ENCODE results near the gene RCCD1. TPM values are rescaled to one million over a fixed set of nuclear protein-coding genes. Genes with fewer than 3 reads are reported as not detected.

RCCD1 gene
- total and polyA plus RNA-seq, 9 of the 15 experiments (the other 6 are each of a cell fraction or from before 2014, with no cell fraction given) = 11.1 to 51.4 (median 24.7) TPM

DNA sequence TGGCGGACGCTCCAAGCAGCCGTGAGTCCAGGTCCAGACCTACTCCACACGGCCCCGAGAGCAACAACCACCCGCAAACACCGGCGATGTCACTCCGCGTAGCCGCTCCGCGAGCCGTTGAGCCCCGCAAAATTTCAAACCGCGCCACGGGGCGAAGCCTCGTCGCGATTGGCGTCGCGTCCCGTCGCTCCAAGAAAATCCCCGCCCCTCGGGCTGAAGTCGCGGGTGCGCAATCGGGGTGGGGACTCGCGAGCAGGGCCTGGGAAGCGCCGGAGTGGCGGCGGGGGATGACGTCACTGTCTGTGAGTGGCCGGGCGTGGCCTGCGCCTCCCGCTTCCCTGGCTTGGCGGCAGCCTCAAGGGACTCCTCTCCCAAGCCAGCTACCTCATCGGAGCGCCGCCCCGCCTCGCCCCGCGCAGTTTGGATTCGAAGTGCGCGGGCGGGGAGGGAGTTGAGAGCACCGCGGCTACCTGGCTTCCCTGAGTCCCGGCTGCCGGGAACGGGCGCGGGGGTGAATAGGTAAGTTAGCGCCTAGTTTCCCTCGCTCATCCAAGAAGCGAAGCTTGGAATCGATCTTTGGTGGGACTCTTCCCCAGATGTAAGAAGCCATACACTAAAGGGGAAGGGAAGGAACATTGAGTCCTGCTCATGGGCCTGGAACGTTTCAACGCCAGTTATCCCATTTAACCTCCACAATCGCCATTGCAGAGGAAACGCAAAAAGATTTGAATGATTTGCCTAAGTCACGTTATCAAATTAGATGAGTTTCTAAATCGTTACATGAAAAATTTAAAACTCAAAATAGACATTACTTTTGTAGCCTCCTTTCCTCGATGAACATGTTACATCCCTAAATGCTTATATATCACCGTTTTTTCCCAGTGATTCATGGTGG, 40.0 kb downstream of the RCCD1 start, which contains the start of gene PRC1 (continued):
- TF ChIP-seq, protein P1, sequence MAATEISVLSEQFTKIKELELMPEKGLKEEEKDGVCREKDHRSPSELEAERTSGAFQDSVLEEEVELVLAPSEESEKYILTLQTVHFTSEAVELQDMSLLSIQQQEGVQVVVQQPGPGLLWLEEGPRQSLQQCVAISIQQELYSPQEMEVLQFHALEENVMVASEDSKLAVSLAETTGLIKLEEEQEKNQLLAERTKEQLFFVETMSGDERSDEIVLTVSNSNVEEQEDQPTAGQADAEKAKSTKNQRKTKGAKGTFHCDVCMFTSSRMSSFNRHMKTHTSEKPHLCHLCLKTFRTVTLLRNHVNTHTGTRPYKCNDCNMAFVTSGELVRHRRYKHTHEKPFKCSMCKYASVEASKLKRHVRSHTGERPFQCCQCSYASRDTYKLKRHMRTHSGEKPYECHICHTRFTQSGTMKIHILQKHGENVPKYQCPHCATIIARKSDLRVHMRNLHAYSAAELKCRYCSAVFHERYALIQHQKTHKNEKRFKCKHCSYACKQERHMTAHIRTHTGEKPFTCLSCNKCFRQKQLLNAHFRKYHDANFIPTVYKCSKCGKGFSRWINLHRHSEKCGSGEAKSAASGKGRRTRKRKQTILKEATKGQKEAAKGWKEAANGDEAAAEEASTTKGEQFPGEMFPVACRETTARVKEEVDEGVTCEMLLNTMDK (IDR thresholded peaks at IDR 0.05; ENCODE audit: borderline replicate concordance, insufficient read depth, low read depth, low read length, poor library complexity, severe bottlenecking) = no peak
- TF ChIP-seq ZNF740 (CRISPR knock-in tag; IDR thresholded peaks at IDR 0.05) (peak; percentile 59; the same call in 1 of the 2 replicates), ZNF740 (tag; IDR thresholded peaks at IDR 0.05) (no peak), KLF10 (CRISPR knock-in tag; IDR thresholded peaks at IDR 0.05) (no peak), NR2F6 (CRISPR knock-in tag; IDR thresholded peaks at IDR 0.05) (no peak), ZNF41 (CRISPR knock-in tag; conservative IDR thresholded peaks at IDR 0.05) (no peak), PCBP2 (IDR thresholded peaks at IDR 0.05; ENCODE audit: low read depth, low read length, poor library complexity, severe bottlenecking) (no peak), PHTF2 (CRISPR knock-in tag; IDR thresholded peaks at IDR 0.05) (no peak), DPF2 (IDR thresholded peaks at IDR 0.05) (0 out of 2 replicates have a peak, but pooled peaks have one; percentile 40), ZKSCAN8 (CRISPR knock-in tag; IDR thresholded peaks at IDR 0.05) (no peak), ZBTB43 (CRISPR knock-in tag; IDR thresholded peaks at IDR 0.05) (no peak), ILF3 (IDR thresholded peaks at IDR 0.05; ENCODE audit: borderline replicate concordance) (no peak), CHCHD3 (CRISPR knock-in tag; IDR thresholded peaks at IDR 0.05) (0 out of 2 replicates have a peak, but pooled peaks have one; percentile 58), HNRNPUL1 (IDR thresholded peaks at IDR 0.05; ENCODE audit: low read length) (no peak), PHF20 (IDR thresholded peaks at IDR 0.05; ENCODE audit: partially characterized antibody) (peak; percentile 77)
- TF ChIP-seq, protein P2, sequence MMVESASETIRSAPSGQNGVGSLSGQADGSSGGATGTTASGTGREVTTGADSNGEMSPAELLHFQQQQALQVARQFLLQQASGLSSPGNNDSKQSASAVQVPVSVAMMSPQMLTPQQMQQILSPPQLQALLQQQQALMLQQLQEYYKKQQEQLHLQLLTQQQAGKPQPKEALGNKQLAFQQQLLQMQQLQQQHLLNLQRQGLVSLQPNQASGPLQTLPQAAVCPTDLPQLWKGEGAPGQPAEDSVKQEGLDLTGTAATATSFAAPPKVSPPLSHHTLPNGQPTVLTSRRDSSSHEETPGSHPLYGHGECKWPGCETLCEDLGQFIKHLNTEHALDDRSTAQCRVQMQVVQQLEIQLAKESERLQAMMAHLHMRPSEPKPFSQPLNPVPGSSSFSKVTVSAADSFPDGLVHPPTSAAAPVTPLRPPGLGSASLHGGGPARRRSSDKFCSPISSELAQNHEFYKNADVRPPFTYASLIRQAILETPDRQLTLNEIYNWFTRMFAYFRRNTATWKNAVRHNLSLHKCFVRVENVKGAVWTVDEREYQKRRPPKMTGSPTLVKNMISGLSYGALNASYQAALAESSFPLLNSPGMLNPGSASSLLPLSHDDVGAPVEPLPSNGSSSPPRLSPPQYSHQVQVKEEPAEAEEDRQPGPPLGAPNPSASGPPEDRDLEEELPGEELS (CRISPR knock-in tag; IDR thresholded peaks at IDR 0.05; ENCODE audit: borderline replicate concordance) = 0 out of 2 replicates have a peak, but pooled peaks have one; percentile 43
- TF ChIP-seq, protein P3, sequence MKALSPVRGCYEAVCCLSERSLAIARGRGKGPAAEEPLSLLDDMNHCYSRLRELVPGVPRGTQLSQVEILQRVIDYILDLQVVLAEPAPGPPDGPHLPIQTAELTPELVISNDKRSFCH (CRISPR knock-in tag; IDR thresholded peaks at IDR 0.05) = no peak
- TF ChIP-seq, protein P3 (tag; IDR thresholded peaks at IDR 0.05) = no peak; the same call in 1 of the 2 replicates

All from K562 (cell line).